Measurements from ENCODE around the gene ATRX. TPM values are rescaled to one million over a fixed set of nuclear protein-coding genes. Genes with fewer than 3 reads are reported as not detected.

The ATRX gene
- total and polyA plus RNA-seq, 2 experiments from 2014 or later = 162 to 179 TPM

DNA sequence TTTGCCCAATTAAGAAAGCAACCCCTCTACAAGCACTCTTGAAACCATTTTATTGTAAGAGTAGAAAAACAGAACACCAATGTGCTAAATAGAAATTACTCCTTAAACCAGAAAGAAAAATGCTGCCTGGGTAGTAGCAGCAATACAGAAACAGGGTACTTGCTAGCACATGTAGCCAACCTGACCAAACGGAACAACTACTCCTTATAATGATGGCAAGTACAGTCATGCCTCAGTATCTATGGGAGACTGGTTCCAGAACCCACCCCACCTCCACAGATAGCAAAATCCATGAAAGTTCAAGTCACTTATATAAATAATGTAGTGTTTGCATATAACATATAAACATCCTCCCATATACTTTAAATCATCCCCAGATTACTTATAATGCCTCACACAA is 168.8 kb downstream of the ATRX start (continued):
- TF ChIP-seq, protein P1, sequence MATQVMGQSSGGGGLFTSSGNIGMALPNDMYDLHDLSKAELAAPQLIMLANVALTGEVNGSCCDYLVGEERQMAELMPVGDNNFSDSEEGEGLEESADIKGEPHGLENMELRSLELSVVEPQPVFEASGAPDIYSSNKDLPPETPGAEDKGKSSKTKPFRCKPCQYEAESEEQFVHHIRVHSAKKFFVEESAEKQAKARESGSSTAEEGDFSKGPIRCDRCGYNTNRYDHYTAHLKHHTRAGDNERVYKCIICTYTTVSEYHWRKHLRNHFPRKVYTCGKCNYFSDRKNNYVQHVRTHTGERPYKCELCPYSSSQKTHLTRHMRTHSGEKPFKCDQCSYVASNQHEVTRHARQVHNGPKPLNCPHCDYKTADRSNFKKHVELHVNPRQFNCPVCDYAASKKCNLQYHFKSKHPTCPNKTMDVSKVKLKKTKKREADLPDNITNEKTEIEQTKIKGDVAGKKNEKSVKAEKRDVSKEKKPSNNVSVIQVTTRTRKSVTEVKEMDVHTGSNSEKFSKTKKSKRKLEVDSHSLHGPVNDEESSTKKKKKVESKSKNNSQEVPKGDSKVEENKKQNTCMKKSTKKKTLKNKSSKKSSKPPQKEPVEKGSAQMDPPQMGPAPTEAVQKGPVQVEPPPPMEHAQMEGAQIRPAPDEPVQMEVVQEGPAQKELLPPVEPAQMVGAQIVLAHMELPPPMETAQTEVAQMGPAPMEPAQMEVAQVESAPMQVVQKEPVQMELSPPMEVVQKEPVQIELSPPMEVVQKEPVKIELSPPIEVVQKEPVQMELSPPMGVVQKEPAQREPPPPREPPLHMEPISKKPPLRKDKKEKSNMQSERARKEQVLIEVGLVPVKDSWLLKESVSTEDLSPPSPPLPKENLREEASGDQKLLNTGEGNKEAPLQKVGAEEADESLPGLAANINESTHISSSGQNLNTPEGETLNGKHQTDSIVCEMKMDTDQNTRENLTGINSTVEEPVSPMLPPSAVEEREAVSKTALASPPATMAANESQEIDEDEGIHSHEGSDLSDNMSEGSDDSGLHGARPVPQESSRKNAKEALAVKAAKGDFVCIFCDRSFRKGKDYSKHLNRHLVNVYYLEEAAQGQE (IDR thresholded peaks at IDR 0.05; ENCODE audit: unreplicated experiment) = no peak
- no peak for TF ChIP-seq STAT1 (IDR thresholded peaks at IDR 0.05; ENCODE audit: unreplicated experiment)

DNA sequence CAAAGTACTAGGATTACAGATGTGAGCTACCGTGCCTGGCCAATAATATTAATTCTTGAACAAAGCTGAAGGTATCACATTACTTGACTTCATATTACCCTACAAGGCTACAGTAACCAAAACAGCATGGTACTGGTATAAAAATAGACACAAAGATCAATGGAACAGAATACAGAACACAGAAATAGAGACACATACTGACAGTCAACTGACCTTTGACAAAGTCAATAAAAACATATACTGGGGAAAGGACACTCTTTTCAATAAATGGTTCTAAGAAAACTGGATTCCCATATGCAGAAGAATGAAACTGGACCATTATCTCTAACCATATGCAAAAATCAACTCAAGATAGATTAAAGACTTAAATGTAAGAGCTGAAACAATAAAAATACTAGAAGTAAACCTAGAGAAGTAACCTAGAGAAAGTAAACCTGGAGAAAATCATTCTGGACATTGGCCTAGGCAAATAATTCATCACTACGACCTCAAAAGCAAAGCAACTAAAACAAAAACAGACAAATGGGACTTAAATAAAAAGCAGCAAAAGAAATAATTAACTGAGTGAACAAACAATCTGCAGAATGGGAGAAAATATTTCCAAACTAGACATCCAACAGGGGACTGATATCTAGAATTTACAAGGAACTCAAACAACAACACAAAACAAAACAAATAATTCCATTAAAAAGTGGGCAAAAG is 182.2 kb downstream of the ATRX start:
- Mint-ChIP-seq H3K36me3 (ENCODE audit: low read depth) (peaks cover 8% of the 10 kb centered on the region; the same call in 2 of the 3 replicates), H3K27me3 (ENCODE audit: insufficient read depth, low read depth, poor library complexity) (no peaks in the 10 kb centered on the region), H3K4me1 (no peaks in the 10 kb centered on the region), H3K27ac (peak overlapping the region; percentile 58; the same call in 1 of the 2 replicates), H3K4me3 (no peak overlapping the region), H3K9me3 (no peaks in the 10 kb centered on the region)
- no peaks in the 10 kb centered on the region for H3K27me3 ChIP-seq (ENCODE audit: insufficient read depth)
- no peaks in the 10 kb centered on the region for H3K4me1 ChIP-seq (ENCODE audit: insufficient read depth)
- H3K79me2 ChIP-seq (replicated peaks; ENCODE audit: insufficient read depth) = no peaks in the 10 kb centered on the region
- H4K20me1 ChIP-seq (replicated peaks; ENCODE audit: insufficient read depth) = no peaks in the 10 kb centered on the region
- ATAC-seq = no peak
- DNase-seq (ENCODE audit: low spot score) = no peak
- no peak overlapping the region for H3K4me2 ChIP-seq
- H3K27ac ChIP-seq (ENCODE audit: low read depth) = no peak overlapping the region
- H3K36me3 ChIP-seq (ENCODE audit: insufficient read depth) = no peaks in the 10 kb centered on the region
- no peak overlapping the region for H2AFZ ChIP-seq
- no peaks in the 10 kb centered on the region for H3F3A ChIP-seq (replicated peaks; ENCODE audit: low read depth)
- no peaks in the 10 kb centered on the region for H3K9me2 ChIP-seq (ENCODE audit: insufficient read depth)
- no peak overlapping the region for H3K4me3 ChIP-seq
- TF ChIP-seq STAT1 (IDR thresholded peaks at IDR 0.05; ENCODE audit: unreplicated experiment) = no peak
- TF ChIP-seq EZH2 (IDR thresholded peaks at IDR 0.05; ENCODE audit: low read depth, unreplicated experiment) = no peak
- TF ChIP-seq, protein P2, sequence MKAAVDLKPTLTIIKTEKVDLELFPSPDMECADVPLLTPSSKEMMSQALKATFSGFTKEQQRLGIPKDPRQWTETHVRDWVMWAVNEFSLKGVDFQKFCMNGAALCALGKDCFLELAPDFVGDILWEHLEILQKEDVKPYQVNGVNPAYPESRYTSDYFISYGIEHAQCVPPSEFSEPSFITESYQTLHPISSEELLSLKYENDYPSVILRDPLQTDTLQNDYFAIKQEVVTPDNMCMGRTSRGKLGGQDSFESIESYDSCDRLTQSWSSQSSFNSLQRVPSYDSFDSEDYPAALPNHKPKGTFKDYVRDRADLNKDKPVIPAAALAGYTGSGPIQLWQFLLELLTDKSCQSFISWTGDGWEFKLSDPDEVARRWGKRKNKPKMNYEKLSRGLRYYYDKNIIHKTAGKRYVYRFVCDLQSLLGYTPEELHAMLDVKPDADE (IDR thresholded peaks at IDR 0.05) = no peak
- TF ChIP-seq EZH2phosphoT487 (IDR thresholded peaks at IDR 0.05; ENCODE audit: unreplicated experiment) = no peak
- no peak for TF ChIP-seq POLR2AphosphoS5 (IDR thresholded peaks at IDR 0.05; ENCODE audit: low read depth)
- TF ChIP-seq, protein P3, sequence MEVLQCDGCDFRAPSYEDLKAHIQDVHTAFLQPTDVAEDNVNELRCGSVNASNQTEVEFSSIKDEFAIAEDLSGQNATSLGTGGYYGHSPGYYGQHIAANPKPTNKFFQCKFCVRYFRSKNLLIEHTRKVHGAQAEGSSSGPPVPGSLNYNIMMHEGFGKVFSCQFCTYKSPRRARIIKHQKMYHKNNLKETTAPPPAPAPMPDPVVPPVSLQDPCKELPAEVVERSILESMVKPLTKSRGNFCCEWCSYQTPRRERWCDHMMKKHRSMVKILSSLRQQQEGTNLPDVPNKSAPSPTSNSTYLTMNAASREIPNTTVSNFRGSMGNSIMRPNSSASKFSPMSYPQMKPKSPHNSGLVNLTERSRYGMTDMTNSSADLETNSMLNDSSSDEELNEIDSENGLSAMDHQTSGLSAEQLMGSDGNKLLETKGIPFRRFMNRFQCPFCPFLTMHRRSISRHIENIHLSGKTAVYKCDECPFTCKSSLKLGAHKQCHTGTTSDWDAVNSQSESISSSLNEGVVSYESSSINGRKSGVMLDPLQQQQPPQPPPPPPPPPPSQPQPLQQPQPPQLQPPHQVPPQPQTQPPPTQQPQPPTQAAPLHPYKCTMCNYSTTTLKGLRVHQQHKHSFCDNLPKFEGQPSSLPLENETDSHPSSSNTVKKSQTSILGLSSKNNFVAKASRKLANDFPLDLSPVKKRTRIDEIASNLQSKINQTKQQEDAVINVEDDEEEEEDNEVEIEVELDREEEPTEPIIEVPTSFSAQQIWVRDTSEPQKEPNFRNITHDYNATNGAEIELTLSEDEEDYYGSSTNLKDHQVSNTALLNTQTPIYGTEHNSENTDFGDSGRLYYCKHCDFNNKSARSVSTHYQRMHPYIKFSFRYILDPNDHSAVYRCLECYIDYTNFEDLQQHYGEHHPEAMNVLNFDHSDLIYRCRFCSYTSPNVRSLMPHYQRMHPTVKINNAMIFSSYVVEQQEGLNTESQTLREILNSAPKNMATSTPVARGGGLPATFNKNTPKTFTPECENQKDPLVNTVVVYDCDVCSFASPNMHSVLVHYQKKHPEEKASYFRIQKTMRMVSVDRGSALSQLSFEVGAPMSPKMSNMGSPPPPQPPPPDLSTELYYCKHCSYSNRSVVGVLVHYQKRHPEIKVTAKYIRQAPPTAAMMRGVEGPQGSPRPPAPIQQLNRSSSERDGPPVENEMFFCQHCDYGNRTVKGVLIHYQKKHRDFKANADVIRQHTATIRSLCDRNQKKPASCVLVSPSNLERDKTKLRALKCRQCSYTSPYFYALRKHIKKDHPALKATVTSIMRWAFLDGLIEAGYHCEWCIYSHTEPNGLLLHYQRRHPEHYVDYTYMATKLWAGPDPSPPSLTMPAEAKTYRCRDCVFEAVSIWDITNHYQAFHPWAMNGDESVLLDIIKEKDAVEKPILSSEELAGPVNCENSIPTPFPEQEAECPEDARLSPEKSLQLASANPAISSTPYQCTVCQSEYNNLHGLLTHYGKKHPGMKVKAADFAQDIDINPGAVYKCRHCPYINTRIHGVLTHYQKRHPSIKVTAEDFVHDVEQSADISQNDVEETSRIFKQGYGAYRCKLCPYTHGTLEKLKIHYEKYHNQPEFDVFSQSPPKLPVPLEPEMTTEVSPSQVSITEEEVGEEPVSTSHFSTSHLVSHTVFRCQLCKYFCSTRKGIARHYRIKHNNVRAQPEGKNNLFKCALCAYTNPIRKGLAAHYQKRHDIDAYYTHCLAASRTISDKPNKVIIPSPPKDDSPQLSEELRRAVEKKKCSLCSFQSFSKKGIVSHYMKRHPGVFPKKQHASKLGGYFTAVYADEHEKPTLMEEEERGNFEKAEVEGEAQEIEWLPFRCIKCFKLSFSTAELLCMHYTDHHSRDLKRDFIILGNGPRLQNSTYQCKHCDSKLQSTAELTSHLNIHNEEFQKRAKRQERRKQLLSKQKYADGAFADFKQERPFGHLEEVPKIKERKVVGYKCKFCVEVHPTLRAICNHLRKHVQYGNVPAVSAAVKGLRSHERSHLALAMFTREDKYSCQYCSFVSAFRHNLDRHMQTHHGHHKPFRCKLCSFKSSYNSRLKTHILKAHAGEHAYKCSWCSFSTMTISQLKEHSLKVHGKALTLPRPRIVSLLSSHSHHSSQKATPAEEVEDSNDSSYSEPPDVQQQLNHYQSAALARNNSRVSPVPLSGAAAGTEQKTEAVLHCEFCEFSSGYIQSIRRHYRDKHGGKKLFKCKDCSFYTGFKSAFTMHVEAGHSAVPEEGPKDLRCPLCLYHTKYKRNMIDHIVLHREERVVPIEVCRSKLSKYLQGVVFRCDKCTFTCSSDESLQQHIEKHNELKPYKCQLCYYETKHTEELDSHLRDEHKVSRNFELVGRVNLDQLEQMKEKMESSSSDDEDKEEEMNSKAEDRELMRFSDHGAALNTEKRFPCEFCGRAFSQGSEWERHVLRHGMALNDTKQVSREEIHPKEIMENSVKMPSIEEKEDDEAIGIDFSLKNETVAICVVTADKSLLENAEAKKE (CRISPR knock-in tag; IDR thresholded peaks at IDR 0.05) = no peak
- TF ChIP-seq CREB1 (CRISPR knock-in tag; IDR thresholded peaks at IDR 0.05; ENCODE audit: low read depth) = no peak
- TF ChIP-seq ZNF114 (CRISPR knock-in tag; IDR thresholded peaks at IDR 0.05) = no peak
- TF ChIP-seq JUNB (IDR thresholded peaks at IDR 0.05; ENCODE audit: unreplicated experiment) = no peak
- TF ChIP-seq ZNF331 (CRISPR knock-in tag; IDR thresholded peaks at IDR 0.05; ENCODE audit: low read depth) = no peak
- TF ChIP-seq, protein P4, sequence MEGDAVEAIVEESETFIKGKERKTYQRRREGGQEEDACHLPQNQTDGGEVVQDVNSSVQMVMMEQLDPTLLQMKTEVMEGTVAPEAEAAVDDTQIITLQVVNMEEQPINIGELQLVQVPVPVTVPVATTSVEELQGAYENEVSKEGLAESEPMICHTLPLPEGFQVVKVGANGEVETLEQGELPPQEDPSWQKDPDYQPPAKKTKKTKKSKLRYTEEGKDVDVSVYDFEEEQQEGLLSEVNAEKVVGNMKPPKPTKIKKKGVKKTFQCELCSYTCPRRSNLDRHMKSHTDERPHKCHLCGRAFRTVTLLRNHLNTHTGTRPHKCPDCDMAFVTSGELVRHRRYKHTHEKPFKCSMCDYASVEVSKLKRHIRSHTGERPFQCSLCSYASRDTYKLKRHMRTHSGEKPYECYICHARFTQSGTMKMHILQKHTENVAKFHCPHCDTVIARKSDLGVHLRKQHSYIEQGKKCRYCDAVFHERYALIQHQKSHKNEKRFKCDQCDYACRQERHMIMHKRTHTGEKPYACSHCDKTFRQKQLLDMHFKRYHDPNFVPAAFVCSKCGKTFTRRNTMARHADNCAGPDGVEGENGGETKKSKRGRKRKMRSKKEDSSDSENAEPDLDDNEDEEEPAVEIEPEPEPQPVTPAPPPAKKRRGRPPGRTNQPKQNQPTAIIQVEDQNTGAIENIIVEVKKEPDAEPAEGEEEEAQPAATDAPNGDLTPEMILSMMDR (conservative IDR thresholded peaks at IDR 0.05; ENCODE audit: low read depth in 2 of 2) = no peak

Data from GM23338 (cell line).